ENCODE measurements around the gene MMP3.

The MMP3 gene

GRCh38 chr11:102794382-102794781 is 49.0 kb downstream of the MMP3 start:
- DNase-seq, result peak; percentile 66

GRCh38 chr11:102793677-102794290 is 49.6 kb downstream of the MMP3 start:
- TF ChIP-seq CTCF (IDR thresholded peaks at IDR 0.05; ENCODE audit: low read depth, low read length, missing control alignments), result no peak
- DNase-seq, result no peak
- H3K36me3 ChIP-seq (replicated peaks), result no peaks in the 10 kb centered on the region
- H3K27ac ChIP-seq, result no peak overlapping the region
- H3K4me3 ChIP-seq (ENCODE audit: low read depth, low read length), result no peak overlapping the region
- no peaks in the 10 kb centered on the region for H3K27me3 ChIP-seq (replicated peaks)
- in situ Hi-C loops (cut with HindIII; ENCODE audit: low pct_ligation_motif_present, low sequenced_read_pairs), result no loop called here

More at GRCh38 chr11:102794382-102794781, 49.0 kb downstream of the MMP3 start:
- Histone ChIP-seq H3K36me3 (replicated peaks) (no peaks in the 10 kb centered on the region), H3K27ac (no peak overlapping the region), H3K4me3 (ENCODE audit: low read depth, low read length) (no peak overlapping the region), H3K27me3 (replicated peaks) (no peaks in the 10 kb centered on the region)
- in situ Hi-C loops (cut with HindIII; ENCODE audit: low pct_ligation_motif_present, low sequenced_read_pairs), result no loop called here
- peak; percentile 80 for TF ChIP-seq CTCF (IDR thresholded peaks at IDR 0.05; ENCODE audit: low read depth, low read length, missing control alignments)

- in situ Hi-C loops (cut with HindIII; ENCODE audit: low pct_ligation_motif_present, low sequenced_read_pairs), result no loop called here
- no peaks in the 10 kb centered on the region for H3K27me3 ChIP-seq (replicated peaks)
- no peak for TF ChIP-seq CTCF (IDR thresholded peaks at IDR 0.05; ENCODE audit: low read depth, low read length, missing control alignments)
These were observed 50.8 kb downstream of the MMP3 start for GRCh38 chr11:102792604-102793003.

GRCh38 chr11:102791271-102792036 is 52.0 kb downstream of the MMP3 start:
- Histone ChIP-seq H3K4me3 (ENCODE audit: low read depth, low read length) (no peak overlapping the region), H3K27ac (no peak overlapping the region), H3K36me3 (replicated peaks) (no peaks in the 10 kb centered on the region), H3K27me3 (replicated peaks) (no peaks in the 10 kb centered on the region)
- DNase-seq, result no peak
- in situ Hi-C loops (cut with HindIII; ENCODE audit: low pct_ligation_motif_present, low sequenced_read_pairs), result no loop called here
- TF ChIP-seq CTCF (IDR thresholded peaks at IDR 0.05; ENCODE audit: low read depth, low read length, missing control alignments), result no peak

More at GRCh38 chr11:102792604-102793003, 50.8 kb downstream of the MMP3 start:
- H3K27ac ChIP-seq, result no peak overlapping the region
- DNase-seq, result no peak
- H3K4me3 ChIP-seq (ENCODE audit: low read depth, low read length), result no peak overlapping the region
- H3K36me3 ChIP-seq (replicated peaks), result no peaks in the 10 kb centered on the region

GRCh38 chr11:102788334-102788995 is 54.9 kb downstream of the MMP3 start:
- Histone ChIP-seq H3K27ac (no peak overlapping the region), H3K27me3 (replicated peaks) (no peaks in the 10 kb centered on the region), H3K4me3 (ENCODE audit: low read depth, low read length) (no peak overlapping the region), H3K36me3 (replicated peaks) (no peaks in the 10 kb centered on the region)
- in situ Hi-C loops (cut with HindIII; ENCODE audit: low pct_ligation_motif_present, low sequenced_read_pairs), result no loop called here
- no peak for TF ChIP-seq CTCF (IDR thresholded peaks at IDR 0.05; ENCODE audit: low read depth, low read length, missing control alignments)
- DNase-seq, result no peak

All from brain microvascular endothelial cell (primary cell).